GM21786 (cell line): Measurements from ENCODE around the gene PLEKHM3.

Source experiments
- ATAC-seq: cut with Tn5 transposase; IDR thresholded peaks from one replicate; pipeline ENCODE4 v1.9.1; 2021; ENCODE audit not compliant: unreplicated experiment

Gene PLEKHM3

DNA sequence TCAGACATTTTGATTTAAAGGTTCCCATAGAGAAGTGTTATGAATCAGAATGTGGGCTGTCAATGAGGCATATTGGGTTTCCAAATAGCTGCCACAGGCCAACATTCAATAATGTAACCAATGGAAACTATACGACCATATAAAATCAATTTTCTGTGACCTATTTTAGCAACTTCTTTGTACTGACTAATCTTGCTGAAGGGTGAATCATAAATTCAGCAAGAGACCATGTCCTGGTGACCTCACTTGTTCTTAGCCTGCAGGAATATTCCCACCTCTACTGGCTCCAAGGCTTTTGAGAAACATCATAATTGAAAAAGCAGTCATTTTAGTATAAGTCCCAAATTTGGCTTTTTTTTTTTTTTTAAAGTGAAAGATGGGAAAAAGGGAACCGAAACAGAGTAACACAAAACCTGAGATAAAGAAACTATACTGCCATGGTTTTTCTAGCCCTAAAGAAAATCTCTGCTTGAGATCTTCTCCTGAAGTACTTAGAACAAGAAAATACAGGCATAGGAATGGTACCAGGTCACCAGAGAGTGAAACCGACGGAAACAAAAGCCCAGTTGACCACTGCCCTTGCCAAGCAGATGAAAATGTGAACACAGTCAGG lies 32.1 kb downstream of the PLEKHM3 start:
- peak; percentile 57 for ATAC-seq

DNA sequence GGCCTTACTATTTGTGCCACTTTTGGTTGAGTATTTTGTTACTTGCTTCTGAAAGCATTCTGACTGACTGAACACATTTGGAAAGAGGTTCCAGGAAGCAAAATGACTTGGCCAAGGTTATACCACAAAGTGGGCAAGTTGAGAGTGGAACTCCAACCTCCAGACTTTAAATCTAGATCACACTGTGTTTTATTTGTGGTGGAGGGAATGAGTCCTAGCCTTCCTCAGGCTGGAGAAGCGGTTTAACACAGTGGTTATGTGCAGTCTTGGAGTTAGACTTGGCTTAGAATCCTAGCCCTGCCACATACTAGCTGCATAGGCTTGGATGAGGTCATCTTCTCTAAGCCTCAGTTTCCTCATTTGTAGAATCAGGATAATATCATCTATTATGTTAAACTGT lies 33.4 kb downstream of the PLEKHM3 start:
- ATAC-seq: no peak

DNA sequence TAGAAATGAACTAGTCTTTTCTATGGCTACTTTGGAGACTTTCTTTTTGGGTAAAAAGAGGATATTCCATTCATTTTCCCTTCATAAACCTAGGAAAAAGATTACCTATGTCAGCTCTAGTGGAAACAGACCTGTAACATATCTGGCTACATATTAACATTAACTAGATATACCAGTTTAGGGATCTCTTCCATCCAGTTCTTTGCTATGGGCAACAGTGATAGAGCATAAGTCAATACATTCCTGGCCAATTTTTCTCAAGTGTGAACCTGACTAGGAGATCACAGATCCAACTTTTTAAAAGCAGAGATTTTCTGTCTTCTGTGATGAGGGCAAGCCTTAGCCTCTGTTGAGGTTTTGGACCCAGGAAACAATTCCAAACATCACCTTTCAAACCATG lies 34.5 kb downstream of the PLEKHM3 start:
- no peak for ATAC-seq

DNA sequence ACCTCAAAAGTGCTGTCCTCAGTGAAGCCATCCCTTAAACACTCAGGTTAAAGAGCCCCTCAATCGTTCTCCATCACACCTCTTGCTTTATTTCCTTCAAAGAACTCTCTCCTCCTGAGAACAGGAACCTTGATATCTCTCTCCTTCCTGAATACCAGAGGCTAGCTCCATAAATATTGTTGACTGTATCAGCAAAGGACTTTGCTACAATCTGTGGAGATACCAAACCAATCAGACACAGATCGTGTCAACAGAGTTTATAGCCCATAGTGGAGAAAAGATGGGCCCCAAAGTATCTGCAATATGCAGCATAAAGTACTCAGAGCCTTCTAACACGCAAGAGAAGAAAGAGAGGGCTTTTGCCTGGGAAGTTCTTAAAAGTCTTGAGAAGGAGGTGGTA lies 36.4 kb downstream of the PLEKHM3 start:
- no peak for ATAC-seq

DNA sequence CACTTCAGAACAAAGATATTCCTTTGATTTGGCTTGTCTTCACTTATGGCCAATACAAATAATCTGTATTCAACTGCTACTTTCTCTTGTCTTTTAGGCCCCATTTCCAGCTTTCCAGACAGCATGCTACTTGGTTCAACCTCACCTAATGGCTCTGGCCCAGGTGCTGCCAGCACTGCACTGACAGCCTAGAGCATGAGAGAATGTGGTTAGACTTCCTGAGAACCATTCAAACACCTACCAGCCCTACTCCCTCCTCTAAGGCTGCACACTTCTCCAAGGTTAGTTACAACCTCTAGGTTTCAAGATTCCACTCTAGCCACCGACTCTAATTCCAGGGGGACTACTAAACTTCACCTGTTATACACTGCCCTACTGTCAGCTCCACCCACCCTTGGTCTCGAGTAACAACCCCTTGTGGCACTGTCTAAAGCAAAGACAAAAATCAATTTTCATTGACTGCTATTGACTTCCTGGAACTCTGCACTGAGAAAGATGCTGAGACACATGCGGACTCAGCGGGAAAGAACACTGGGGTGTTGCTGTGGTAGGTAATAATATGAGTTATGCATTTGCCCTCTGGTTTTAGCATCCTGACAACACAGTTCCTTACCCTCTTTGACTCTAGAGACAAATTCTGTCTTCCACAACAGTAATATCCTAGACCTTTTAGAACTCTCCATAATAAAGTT lies 38.2 kb downstream of the PLEKHM3 start:
- ATAC-seq: no peak

DNA sequence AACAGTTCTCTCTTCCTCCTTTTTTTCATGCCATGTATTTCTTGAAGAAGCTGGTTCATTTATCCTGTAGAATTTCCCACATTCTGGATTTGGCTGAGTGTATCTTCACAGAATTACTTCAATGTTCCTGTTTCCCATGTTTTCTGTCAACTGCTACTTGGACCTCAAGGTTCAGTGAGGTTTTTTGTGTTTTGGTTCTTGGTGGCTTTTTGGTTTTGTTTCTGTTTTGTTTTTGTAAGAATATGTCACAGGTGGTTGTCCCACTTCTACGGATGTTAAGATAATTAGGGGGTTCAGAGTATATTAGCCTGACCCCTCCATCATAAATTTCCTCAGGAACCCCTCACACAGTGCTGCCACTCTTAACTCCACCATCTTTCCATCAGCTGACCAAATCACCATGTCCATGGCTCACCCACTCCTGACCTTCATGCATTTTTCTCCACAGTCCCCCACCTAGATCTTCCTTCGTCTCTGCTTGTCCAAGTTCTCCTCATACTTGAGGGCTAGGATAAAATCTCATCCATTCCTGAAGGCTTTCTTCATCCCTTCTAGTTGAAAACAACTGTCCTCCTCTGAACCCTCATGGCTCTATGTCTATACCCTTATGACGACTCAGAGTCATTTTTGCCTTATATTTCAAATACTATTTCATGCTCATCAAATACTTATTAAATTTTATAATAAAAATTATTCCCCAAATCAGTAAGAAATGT lies 40.4 kb downstream of the PLEKHM3 start:
- ATAC-seq: no peak

DNA sequence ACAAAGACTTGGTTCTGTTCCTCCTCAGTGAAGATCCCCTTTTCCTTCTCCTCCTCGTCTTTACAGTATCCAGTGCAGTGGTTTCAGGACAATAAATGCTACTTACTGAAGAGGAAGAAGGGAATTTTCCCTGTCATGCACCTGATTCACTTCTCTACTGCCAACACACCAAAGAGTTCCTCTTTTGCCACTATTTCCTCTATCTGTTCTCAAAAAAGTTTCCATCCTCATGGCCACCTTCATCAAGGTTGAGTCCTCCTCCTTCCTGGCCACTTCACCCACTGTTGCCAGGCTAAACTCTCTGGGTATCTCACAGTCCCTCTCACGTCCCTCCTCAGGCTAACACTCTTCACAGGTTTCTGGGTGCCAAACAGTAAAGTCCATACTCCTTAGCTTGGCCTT lies 41.7 kb downstream of the PLEKHM3 start:
- peak; percentile 74 for ATAC-seq

DNA sequence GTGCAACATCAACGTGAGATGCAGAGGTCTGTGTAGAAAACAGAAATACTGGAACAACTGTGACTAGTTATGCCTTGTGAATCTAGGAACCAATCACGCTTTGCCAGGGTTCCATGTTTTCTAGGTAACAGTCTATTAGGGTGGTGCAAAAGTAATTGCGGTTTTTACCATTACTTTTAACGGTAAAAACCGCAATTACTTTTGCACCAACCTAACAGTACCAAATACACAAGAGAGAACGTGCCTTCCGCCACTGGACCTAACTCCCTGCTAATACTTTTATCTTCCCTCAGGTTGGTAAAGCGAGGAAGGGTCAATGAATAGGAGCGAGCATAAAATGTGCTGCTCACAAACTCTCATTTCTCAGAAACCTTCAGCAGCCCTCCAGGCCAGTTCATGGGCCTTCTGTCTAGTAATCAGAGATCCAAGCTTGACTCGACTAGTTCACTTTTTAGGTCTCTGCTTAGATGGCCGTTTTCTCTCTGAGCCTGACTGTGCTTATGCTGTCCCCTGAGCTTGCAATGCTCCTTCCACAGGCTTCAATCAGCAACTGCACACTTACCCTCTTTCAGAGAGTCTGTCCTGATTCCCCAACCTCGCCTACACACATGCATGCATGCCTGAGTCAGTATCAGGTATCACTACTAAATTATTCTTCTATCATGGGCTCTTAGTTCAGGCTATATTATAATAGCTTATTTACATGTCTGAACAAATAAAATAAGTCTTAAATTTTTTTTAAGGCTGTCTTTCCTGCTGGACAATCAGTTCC lies 47.0 kb downstream of the PLEKHM3 start:
- no peak for ATAC-seq

DNA sequence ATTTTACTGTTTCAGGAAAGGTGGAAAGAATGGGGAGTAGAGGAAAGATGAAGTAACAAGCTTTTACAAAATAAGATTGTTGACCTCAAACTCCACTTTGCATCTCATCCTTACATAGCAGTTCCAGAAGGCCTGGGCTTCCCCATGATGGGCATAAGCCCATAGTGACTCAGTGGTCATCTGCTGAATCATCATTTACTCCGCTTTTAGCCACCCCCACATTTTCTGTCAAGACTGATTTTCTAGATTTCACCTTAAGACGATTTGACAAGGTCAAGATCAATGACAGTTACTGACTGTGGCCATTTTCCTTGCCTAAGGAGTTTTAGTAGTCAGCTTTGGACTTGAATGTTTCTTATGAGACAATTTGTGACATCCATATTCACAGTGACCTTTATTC lies 49.4 kb downstream of the PLEKHM3 start:
- ATAC-seq: no peak

DNA sequence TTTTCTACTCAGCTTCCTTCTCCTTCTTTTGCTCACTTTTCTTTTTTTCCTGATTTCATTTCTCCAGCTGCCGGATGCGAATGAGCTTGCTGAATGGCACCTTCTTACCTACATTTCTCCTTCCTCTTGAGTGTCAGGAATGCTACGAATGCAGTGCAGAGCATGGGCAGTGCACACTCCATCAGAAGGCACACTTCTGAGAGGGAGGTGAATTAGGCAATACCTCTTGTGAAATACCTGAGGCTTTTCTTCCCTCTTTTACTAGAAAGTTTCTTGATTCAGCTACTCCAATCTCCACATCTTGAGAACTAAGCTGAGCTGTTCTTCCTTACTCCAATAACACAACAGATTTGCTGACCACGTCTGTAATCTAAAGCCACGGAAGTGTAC lies 51.1 kb downstream of the PLEKHM3 start:
- ATAC-seq: no peak

DNA sequence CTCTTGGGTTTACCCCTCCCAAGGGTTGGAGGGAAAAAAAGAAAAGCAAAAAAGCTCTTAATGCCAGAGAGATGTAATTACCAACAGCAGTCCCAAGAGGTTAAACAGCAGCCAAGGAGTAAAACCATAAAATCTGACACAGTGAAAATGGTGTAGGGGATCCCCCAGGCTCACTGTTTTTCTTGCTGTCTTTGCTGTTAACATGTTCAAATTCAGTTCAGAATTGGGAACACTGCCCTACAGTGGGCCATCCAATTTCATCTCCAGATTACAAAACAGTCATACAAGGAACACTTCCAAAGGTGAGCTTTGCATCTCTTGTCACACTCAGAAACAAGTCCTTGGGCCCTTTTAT lies 54.5 kb downstream of the PLEKHM3 start:
- peak; percentile 71 for ATAC-seq

DNA sequence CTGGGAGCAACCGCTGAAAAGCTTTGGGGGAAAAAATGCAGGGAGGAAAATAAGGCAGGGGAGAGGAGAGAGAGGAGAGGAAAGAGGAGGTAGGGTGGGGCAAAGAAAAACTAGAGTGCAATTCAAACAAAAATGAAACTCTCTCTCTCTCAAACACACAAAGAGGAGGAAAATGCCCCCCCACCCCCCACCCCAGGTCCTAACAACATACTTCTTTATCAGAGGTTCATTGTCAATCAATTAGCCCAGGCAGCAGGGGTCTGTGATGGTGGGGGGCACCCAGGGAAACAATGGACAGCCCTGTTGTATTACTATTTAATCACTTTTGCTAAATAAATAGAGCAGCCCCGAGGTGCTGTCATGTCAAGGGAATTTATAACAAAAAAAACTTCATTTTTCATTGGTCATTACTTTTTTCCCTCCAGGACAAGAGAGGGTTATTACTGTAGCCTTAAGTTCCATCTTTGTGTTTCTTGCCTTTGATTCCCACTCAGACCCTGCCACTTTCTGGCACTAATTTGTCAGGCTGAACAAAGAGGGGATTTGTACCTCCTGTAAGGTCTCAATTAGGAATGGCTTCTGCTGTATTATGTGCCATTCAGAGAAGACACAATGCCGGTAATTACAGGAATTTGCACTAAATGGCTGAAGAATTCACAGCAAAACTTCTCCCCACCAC lies 55.0 kb downstream of the PLEKHM3 start:
- no peak for ATAC-seq

DNA sequence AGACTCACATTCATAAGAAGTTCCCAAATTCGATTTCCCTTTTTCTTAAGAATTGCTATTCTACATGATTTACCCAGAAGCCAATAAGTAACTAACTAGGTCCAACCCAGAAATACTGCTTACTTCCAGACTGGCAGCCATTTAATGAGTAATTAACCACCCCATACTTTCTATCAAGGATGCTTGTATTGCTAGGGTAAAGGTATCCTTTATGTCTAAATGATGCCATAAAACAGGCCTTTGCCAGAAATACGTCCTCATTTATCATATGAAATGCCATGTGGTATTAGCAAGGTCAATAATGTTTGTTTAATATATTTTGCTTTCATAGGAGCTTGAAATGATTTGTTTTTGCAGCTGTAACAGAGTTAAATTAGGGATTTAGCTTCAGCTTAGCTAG lies 56.1 kb downstream of the PLEKHM3 start:
- no peak for ATAC-seq

DNA sequence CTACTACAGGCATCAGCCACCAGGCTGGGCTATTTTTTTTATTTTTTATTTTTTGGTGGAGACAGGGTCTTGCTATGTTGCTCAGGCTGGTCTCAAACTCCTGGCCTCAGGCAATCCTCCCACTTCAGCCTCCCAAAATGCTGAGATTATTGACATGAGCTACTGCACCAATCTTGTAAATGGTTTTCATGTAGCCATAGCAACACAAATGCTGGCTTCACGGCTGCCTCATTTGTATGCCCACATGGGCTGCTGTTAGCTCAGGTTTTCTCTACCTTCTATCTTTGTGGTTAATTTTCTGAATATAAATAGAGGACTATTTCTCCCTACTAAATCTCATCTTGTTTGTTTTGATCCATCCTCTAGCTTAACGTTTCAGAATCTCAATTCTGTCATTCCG lies 58.2 kb downstream of the PLEKHM3 start:
- ATAC-seq: no peak

DNA sequence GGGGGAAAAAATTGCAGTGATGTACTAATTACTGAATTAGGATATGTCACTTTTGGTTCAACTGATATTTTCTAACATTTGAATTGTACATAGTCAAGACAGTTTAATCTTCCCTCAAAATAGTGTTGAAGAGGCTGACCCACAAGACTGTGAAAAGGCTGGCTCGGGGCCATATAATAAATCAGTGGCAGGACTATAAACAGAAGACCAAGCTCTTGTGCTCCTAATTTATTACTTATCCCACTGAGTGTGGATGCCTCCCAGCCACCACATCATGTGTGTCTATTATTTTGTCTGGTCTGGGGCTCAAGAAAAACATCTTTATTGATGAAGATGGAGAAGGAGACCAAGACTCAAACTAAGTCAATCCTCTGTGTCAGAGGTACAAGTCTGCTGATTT lies 64.4 kb downstream of the PLEKHM3 start:
- no peak for ATAC-seq

DNA sequence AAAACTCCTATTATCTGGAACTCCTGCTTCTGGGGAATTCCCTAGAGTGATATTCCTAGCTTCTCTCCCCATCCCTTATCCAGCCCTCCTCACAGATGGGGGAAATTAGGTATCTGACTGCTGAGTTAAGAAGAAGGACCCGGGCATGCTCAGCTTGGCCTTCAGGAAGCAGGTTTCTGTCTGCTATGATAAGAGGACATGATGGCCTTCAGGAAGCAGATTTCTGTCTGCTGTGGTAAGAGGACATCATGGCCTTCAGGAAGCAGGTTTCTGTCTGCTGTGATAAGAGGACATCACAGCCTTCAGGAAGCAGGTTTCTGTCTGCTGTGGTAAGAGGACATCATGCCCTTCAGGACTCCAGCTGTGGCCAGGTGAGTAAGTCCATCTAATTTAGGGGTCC lies 65.2 kb downstream of the PLEKHM3 start:
- no peak for ATAC-seq

DNA sequence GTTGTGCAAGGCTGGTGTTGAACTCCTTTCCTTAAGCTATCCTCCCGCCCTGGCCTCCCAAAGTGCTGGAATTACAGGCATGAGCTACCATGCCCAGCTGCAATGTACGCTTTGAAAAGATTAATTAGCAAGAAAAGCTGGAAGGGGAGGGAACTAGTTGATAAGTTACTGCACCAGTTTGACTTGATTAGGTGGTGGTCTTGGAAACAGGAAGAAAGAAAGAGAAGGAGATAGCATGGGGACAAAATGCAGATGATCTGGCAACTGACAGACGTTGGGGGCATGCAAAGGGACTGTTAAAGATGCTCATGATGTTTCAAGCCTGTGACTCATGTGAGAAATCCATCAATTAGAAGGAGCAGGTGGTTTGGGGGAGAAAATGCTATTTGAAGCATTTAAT lies 68.6 kb downstream of the PLEKHM3 start:
- no peak for ATAC-seq

DNA sequence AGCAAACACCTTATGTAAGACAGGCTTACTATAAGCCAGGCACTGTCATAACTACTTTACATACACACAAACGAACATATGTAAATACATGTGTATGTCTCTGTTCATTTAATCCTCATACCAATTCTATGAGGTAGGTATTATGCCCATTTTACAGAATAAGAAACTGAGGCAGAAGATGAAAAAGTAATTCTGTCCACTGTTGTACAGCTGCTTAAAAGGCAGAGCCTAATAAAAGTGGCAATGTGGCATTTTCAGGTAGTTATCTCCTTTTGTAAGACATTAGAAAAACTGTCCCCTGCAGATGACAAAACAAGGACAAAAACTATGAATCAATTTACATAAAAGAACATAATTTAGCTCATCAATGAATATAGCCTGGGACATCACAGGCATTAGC lies 69.9 kb downstream of the PLEKHM3 start:
- no peak for ATAC-seq

DNA sequence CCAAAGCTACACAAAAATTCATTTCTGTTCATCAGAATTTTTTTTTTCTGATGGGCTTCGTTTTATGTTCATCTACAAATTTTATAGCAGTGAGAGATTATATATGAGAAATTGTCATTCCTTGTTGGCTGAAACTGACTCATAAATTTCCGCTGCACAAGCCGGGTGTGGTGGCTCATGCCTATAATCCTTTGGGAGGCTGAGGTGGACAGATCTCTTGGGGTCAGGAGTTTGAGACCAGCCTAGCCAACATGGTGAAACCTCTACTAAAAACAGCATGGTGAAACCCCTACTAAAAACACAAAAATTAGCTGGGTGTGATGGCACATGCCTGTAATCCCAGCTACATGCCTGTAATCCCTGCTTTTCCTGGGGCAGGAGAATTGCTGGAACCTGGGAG lies 72.0 kb downstream of the PLEKHM3 start:
- no peak for ATAC-seq

DNA sequence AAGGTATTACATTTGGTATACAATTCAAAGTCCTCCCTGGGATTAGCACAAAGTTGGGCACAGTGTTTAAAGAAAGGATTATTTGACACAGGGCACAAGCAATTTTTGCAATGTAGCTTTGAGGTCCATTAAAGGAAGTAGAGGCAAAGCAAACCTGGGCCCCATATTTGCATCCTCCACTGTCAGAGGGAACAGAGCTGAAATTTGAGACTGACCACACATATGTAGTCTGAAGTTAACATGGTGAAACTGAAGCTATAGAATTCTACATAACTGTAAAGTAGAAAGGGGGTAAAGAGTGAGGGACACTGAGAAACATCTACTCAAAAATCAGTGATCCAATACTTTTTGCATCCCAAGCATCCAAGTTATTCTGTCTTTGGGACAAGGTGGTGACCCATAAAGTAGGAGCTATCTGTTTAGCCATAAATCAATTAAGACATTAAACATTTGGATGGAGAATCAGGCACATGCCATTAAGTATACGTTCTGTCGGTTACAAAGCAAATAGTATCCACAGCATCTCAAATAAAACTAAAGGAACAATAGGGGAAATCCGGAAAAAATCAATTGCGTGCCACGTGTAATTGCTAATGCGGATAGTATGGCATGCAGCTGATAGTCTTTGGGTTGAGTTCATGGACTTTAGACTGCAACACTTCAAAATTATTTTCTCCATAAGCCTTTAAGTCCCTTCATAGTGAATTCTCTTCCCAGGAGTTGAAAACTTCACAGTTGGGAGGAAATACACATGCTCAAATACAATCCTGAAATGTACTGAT lies 72.6 kb downstream of the PLEKHM3 start:
- ATAC-seq: peak; percentile 55
